PC-9 (cell line): Measurements from ENCODE around the gene FGF19. TPM values are rescaled to one million over a fixed set of nuclear protein-coding genes. Genes with fewer than 3 reads are reported as not detected.

Experiments used
- BruUV-seq: library from RNA; stranded (reverse); fragments of 400-500 nt; replicated peaks from 2 replicates; lab custom pipeline; 2021; lab: Mats Ljungman, UMichigan
- CTCF ChIA-PET: fragments of 300-600 bp; sonication (Branson Sonifier 250); formaldehyde crosslinking; loops from one replicate; lab custom pipeline; 2022; ENCODE audit warnings: antibody characterized with exemption; lab: Charles Lee
- POLR2A ChIA-PET: fragments of 300-600 bp; sonication (Branson Sonifier 250); formaldehyde crosslinking; loops from one replicate; lab custom pipeline; 2022; ENCODE audit warnings: antibody characterized with exemption; ENCODE audit not compliant: unreplicated experiment; lab: Charles Lee
- DNase-seq, 2 experiments: peaks; one replicate each; pipeline versions ENCODE4 v3.0.0 to v3.0.0-alpha.2; 2015 to 2022; ENCODE audit warnings: mixed read lengths in 1 of 2
- H2AFZ ChIP-seq: fragments of 200-600 bp; sonication (generic); 2 replicates; pipeline ENCODE4 v1.8.1; 2017; ENCODE audit warnings: antibody characterized with exemption
- H3F3A ChIP-seq: fragments of 200-600 bp; sonication (generic); 2 replicates; pipeline ENCODE4 v1.8.1; 2017; ENCODE audit warnings: antibody characterized with exemption, mild to moderate bottlenecking, low read depth; ENCODE audit not compliant: insufficient read depth
- H3K27ac ChIP-seq: fragments of 200-600 bp; sonication (generic); 2 replicates; pipeline ENCODE4 v1.6.1; 2016; ENCODE audit warnings: mixed run types
- H3K27me3 ChIP-seq: fragments of 200-600 bp; sonication (generic); 2 replicates; pipeline ENCODE4 v1.6.1; 2016; ENCODE audit warnings: low read depth, mixed run types; ENCODE audit not compliant: insufficient read depth
- H3K36me3 ChIP-seq: fragments of 200-600 bp; sonication (generic); 2 replicates; pipeline ENCODE4 v1.6.1; 2016; ENCODE audit warnings: low read depth, mixed run types
- H3K4me1 ChIP-seq: fragments of 200-600 bp; sonication (generic); replicated peaks from 2 replicates; pipeline ENCODE4 v1.6.1; 2016; ENCODE audit warnings: mixed run types; ENCODE audit not compliant: insufficient read depth
- H3K4me2 ChIP-seq: fragments of 200-600 bp; sonication (generic); 2 replicates; pipeline ENCODE4 v1.6.1; 2017; ENCODE audit warnings: mixed run types
- H3K4me3 ChIP-seq: fragments of 200-600 bp; sonication (generic); 2 replicates; pipeline ENCODE4 v1.6.1; 2016; ENCODE audit warnings: mixed run types
- H3K79me2 ChIP-seq: fragments of 200-600 bp; sonication (generic); 2 replicates; pipeline ENCODE4 v1.6.1; 2017; ENCODE audit warnings: low read depth, mixed run types
- H3K9me2 ChIP-seq: fragments of 200-600 bp; sonication (generic); 2 replicates; pipeline ENCODE4 v1.8.1; 2017; ENCODE audit warnings: mild to moderate bottlenecking; ENCODE audit not compliant: insufficient read depth
- H3K9me3 ChIP-seq: fragments of 200-600 bp; sonication (generic); 2 replicates; pipeline ENCODE4 v1.8.1; 2016; ENCODE audit warnings: low read depth; ENCODE audit not compliant: insufficient read depth
- H4K20me1 ChIP-seq: fragments of 200-600 bp; sonication (generic); 2 replicates; pipeline ENCODE4 v1.8.1; 2017; ENCODE audit not compliant: insufficient read depth
- EZH2 ChIP-seq: fragments of 200-600 bp; sonication (generic); IDR thresholded peaks from 2 replicates; pipeline ENCODE4 v1.8.0; 2017; ENCODE audit warnings: antibody characterized with exemption, low read depth
- intact Hi-C: fragments of 100-400 bp; cut with micrococcal nuclease; formaldehyde crosslinking; loops from one replicate; pipeline ENCODE4 v1.10.0; 2022; ENCODE audit not compliant: unreplicated experiment
- total RNA-seq: library from RNA; stranded (reverse); gene quantifications from 2 replicates; pipeline ENCODE4 v1.2.3, GENCODE V29; 2021
- TF ChIP-seq, protein P1 (sequence below): fragments of 200-600 bp; sonication (generic); conservative IDR thresholded peaks from 2 replicates; pipeline ENCODE4 v1.6.1; 2017; ENCODE audit warnings: mixed run types, antibody characterized with exemption, mild to moderate bottlenecking, moderate library complexity

Gene FGF19
- total RNA-seq, 1 experiment from 2014 or later, result 2.0 TPM

DNA sequence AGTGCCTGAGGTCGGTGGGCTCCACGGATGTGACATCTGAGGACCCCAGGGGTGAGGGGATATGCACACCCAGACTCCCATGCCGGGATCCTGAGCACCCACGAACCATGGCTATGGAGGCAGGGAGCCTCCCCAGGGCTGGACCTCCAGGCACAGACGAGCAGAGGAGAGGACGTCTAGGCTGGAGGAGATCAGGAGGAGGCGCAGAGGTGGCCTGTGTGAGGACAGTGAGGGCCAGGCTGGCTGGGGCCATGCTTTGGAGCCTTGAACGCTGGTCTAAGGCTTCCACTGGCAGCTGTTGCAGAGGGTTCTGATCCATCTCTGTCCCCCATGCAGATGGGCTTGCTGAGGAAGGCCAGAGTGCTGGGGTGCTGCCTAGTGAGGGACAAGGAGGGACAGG is 42.3 kb upstream of the FGF19 start:
- H3F3A ChIP-seq, result peaks cover 3% of the 10 kb centered on the region; the same call in 1 of the 2 replicates
- no peaks in the 10 kb centered on the region for H3K79me2 ChIP-seq
- DNase-seq, result no peak
- POLR2A ChIA-PET, result no interaction called here
- H3K27ac ChIP-seq, result no peak overlapping the region
- intact Hi-C loops, result no loop called here
- H3K9me2 ChIP-seq, result no peaks in the 10 kb centered on the region
- H2AFZ ChIP-seq, result no peak overlapping the region
- H3K27me3 ChIP-seq, result no peaks in the 10 kb centered on the region
- no peak overlapping the region for H3K4me2 ChIP-seq
- no peak for TF ChIP-seq EZH2
- TF ChIP-seq, protein P1, sequence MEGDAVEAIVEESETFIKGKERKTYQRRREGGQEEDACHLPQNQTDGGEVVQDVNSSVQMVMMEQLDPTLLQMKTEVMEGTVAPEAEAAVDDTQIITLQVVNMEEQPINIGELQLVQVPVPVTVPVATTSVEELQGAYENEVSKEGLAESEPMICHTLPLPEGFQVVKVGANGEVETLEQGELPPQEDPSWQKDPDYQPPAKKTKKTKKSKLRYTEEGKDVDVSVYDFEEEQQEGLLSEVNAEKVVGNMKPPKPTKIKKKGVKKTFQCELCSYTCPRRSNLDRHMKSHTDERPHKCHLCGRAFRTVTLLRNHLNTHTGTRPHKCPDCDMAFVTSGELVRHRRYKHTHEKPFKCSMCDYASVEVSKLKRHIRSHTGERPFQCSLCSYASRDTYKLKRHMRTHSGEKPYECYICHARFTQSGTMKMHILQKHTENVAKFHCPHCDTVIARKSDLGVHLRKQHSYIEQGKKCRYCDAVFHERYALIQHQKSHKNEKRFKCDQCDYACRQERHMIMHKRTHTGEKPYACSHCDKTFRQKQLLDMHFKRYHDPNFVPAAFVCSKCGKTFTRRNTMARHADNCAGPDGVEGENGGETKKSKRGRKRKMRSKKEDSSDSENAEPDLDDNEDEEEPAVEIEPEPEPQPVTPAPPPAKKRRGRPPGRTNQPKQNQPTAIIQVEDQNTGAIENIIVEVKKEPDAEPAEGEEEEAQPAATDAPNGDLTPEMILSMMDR, result no peak
- no peaks in the 10 kb centered on the region for H3K9me3 ChIP-seq
- no peaks in the 10 kb centered on the region for H4K20me1 ChIP-seq
- BruUV-seq, result no TSS peak
- no peaks in the 10 kb centered on the region for H3K36me3 ChIP-seq
- no peak overlapping the region for H3K4me3 ChIP-seq
- H3K4me1 ChIP-seq, result peaks cover 30% of the 10 kb centered on the region
- CTCF ChIA-PET, result no interaction called here

DNA sequence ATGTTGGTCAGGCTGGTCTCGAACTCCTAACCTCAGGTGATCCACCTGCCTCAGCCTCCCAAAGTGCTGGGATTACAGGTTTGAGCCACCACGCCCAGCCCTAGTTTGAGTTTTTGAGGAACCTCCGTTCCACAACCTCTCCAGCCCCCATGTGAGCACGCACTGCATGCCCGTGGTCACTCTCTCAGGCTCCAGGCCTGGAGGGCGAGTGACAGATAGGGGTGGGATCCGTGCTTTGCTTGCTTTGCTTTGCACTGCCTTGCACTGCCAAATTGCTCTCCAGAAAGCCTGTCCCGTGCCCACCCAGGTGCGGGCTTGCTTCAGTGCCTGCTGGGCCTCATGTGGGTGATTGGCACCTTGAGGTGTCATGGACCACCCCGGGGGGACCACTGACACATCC is 41.4 kb upstream of the FGF19 start:
- Histone ChIP-seq H2AFZ (no peak overlapping the region), H3F3A (peaks cover 3% of the 10 kb centered on the region; the same call in 1 of the 2 replicates), H3K4me3 (no peak overlapping the region), H4K20me1 (no peaks in the 10 kb centered on the region), H3K4me2 (no peak overlapping the region), H3K27me3 (no peaks in the 10 kb centered on the region), H3K4me1 (peaks cover 30% of the 10 kb centered on the region), H3K36me3 (no peaks in the 10 kb centered on the region), H3K9me2 (no peaks in the 10 kb centered on the region), H3K9me3 (no peaks in the 10 kb centered on the region), H3K27ac (no peak overlapping the region), H3K79me2 (no peaks in the 10 kb centered on the region)
- intact Hi-C loops, result no loop called here
- no peak for DNase-seq
- no TSS peak for BruUV-seq
- POLR2A ChIA-PET, result no interaction called here
- CTCF ChIA-PET, result no interaction called here
- TF ChIP-seq, protein P1, result no peak
- no peak for TF ChIP-seq EZH2

DNA sequence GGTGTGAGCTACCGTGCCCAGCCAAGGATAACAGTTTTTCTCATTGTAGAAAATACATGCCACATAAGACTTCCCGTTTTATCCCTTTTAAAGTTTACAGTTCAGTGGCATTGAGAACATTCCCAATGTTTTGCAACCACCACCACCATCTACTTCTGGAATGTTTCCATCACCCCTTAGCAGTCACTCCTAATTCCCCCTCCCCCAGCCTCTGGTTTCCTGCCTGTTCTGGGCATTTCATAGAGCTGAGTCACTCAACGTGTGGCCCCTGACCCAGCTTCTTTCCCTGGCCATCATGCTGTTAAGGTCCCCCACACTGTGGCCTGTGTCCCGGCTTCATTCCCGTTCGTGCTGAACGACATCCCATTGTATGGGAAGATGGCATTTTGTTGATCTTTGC is 40.6 kb upstream of the FGF19 start:
- Histone ChIP-seq H3K79me2 (no peaks in the 10 kb centered on the region), H3K27me3 (no peaks in the 10 kb centered on the region), H3K9me2 (no peaks in the 10 kb centered on the region), H3K9me3 (no peaks in the 10 kb centered on the region), H3K4me1 (peaks cover 30% of the 10 kb centered on the region), H3K27ac (no peak overlapping the region), H2AFZ (no peak overlapping the region; the same call in 1 of the 2 replicates), H3F3A (peaks cover 3% of the 10 kb centered on the region; the same call in 1 of the 2 replicates), H3K4me3 (no peak overlapping the region), H3K36me3 (no peaks in the 10 kb centered on the region), H3K4me2 (peak overlapping the region; percentile 49), H4K20me1 (no peaks in the 10 kb centered on the region)
- intact Hi-C loops, result no loop called here
- no TSS peak for BruUV-seq
- TF ChIP-seq, protein P1, result no peak
- TF ChIP-seq EZH2, result no peak
- ChIA-PET CTCF (no interaction called here), POLR2A (no interaction called here)
- DNase-seq, result peak; percentile 71 to 79
